HG02610 (cell line): ENCODE measurements around the gene PTOV1.

ENCODE experiments used
- ATAC-seq: cut with Tn5 transposase; IDR thresholded peaks from one replicate; pipeline ENCODE4 v1.9.1; 2021; ENCODE audit warnings: mild to moderate bottlenecking, moderate library complexity; ENCODE audit not compliant: unreplicated experiment

Gene PTOV1

GRCh38 chr19:49873129-49873521 lies 22.2 kb downstream of the PTOV1 start:
- no peak for ATAC-seq

GRCh38 chr19:49873834-49874233 lies 22.9 kb downstream of the PTOV1 start:
- no peak for ATAC-seq

GRCh38 chr19:49874503-49875157 lies 23.7 kb downstream of the PTOV1 start:
- ATAC-seq = no peak

GRCh38 chr19:49875177-49875576 lies 24.2 kb downstream of the PTOV1 start:
- ATAC-seq = no peak

GRCh38 chr19:49875857-49876421 lies 25.0 kb downstream of the PTOV1 start:
- ATAC-seq = no peak

- ATAC-seq = peak; percentile 42
These were observed 25.6 kb downstream of the PTOV1 start for GRCh38 chr19:49876422-49877019.

GRCh38 chr19:49877020-49877878 lies 26.3 kb downstream of the PTOV1 start, which contains the start of the genes AKT1S1 and TBC1D17:
Gene AKT1S1 (minus strand): TSS chr19:49877355. CDS start chr19:49873295, 4,060 bp downstream.
Gene TBC1D17 (plus strand): TSS chr19:49877702. CDS start chr19:49877724, 22 bp downstream.
- peak; percentile 48 for ATAC-seq

- ATAC-seq = peak; percentile 50
These were observed 27.2 kb downstream of the PTOV1 start for GRCh38 chr19:49877879-49878743.

- no peak for ATAC-seq
These were observed 27.7 kb downstream of the PTOV1 start for GRCh38 chr19:49878744-49879070.

GRCh38 chr19:49879243-49879963 lies 28.4 kb downstream of the PTOV1 start:
- ATAC-seq = no peak

GRCh38 chr19:49880162-49880869 lies 29.4 kb downstream of the PTOV1 start:
- no peak for ATAC-seq

GRCh38 chr19:49881186-49881585 lies 30.2 kb downstream of the PTOV1 start:
- ATAC-seq = no peak

- ATAC-seq = no peak
These were observed 30.9 kb downstream of the PTOV1 start for GRCh38 chr19:49881672-49882394.

- ATAC-seq = no peak
These were observed 31.7 kb downstream of the PTOV1 start for GRCh38 chr19:49882643-49883042.

- ATAC-seq = no peak
These were observed 32.1 kb downstream of the PTOV1 start for GRCh38 chr19:49883094-49883493.

- no peak for ATAC-seq
These were observed 33.1 kb downstream of the PTOV1 start for GRCh38 chr19:49884109-49884508.

GRCh38 chr19:49884760-49885159 lies 33.8 kb downstream of the PTOV1 start:
- ATAC-seq = no peak

- no peak for ATAC-seq
These were observed 36.2 kb downstream of the PTOV1 start for GRCh38 chr19:49887037-49887664.
